RWPE2 (cell line): ENCODE data around the gene SLC2A6.

ENCODE experiments used
- ATAC-seq: fragments of 200-7000 bp; cut with Tn5 transposase; 3 replicates; pipeline ENCODE4 v1.9.1; 2021; ENCODE audit warnings: low read depth
- DNase-seq: peaks from one replicate; pipeline ENCODE4 v3.0.0-alpha.2; 2020; ENCODE audit warnings: low spot score
- H3K27ac ChIP-seq: fragments of 450-650 bp; 2 replicates; pipeline ENCODE4 v1.5.1; 2017; ENCODE audit warnings: mild to moderate bottlenecking; ENCODE audit not compliant: poor library complexity, severe bottlenecking
- H3K27me3 ChIP-seq: fragments of 250-450 bp; sonication (Bioruptor Pico); 2 replicates; pipeline ENCODE4 v1.5.1; 2021; ENCODE audit warnings: mild to moderate bottlenecking, moderate library complexity; ENCODE audit not compliant: insufficient read depth, poor library complexity, severe bottlenecking
- H3K36me3 ChIP-seq: fragments of 250-450 bp; sonication (Bioruptor Pico); 2 replicates; pipeline ENCODE4 v1.5.1; 2020; ENCODE audit warnings: low read depth, mild to moderate bottlenecking, moderate library complexity
- H3K4me1 ChIP-seq: fragments of 250-450 bp; sonication (Bioruptor Pico); 2 replicates; pipeline ENCODE4 v1.5.1; 2021; ENCODE audit warnings: mild to moderate bottlenecking, moderate library complexity; ENCODE audit not compliant: insufficient read depth, poor library complexity, severe bottlenecking
- H3K4me3 ChIP-seq: fragments of 250-450 bp; sonication (Bioruptor Pico); 2 replicates; pipeline ENCODE4 v1.5.1; 2021; ENCODE audit warnings: mild to moderate bottlenecking, moderate library complexity; ENCODE audit not compliant: severe bottlenecking
- H3K9me3 ChIP-seq: fragments of 250-450 bp; sonication (Bioruptor Pico); 2 replicates; pipeline ENCODE4 v1.5.1; 2021; ENCODE audit warnings: mild to moderate bottlenecking, moderate library complexity; ENCODE audit not compliant: severe bottlenecking
- CTCF ChIP-seq: fragments of 450-650 bp; IDR thresholded peaks from one replicate; pipeline ENCODE4 v1.5.1; 2017; ENCODE audit warnings: mild to moderate bottlenecking, moderate library complexity; ENCODE audit not compliant: poor library complexity, severe bottlenecking

Gene SLC2A6

DNA sequence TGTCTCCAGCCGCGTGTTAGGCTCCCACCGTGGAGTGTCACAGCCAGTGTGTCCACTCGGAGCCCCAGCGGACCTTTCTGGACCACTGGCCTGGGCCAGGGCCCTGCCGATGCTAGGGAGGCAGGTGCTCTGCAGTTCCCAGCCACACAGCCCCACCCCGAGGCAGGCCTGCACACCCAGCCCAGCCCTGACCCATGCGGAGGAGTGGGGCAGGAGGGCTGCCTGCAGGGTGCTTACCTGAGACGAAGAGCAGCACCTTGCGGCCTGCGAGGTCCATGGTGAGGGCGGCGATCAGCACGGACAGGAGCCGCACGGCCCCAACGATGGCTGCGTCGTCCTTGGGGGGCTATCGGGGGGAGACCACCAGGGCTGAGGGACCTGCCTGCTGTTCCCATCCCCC lies 5.2 kb downstream of the SLC2A6 start:
- Histone ChIP-seq H3K9me3 (no peaks in the 10 kb centered on the region), H3K36me3 (peaks cover 27% of the 10 kb centered on the region), H3K4me1 (no peaks in the 10 kb centered on the region), H3K4me3 (no peak overlapping the region), H3K27ac (no peak overlapping the region), H3K27me3 (no peaks in the 10 kb centered on the region)
- ATAC-seq: no peak
- no peak for DNase-seq
- TF ChIP-seq CTCF: no peak

- H3K4me3 ChIP-seq: no peak overlapping the region
- no peak overlapping the region for H3K27ac ChIP-seq
- TF ChIP-seq CTCF: no peak
- ATAC-seq (no peak), DNase-seq (no peak)
- peaks cover 25% of the 10 kb centered on the region for H3K36me3 ChIP-seq
- no peaks in the 10 kb centered on the region for H3K9me3 ChIP-seq
- H3K4me1 ChIP-seq: no peaks in the 10 kb centered on the region
- no peaks in the 10 kb centered on the region for H3K27me3 ChIP-seq
These were observed 6.0 kb downstream of the SLC2A6 start for GRCh38 chr9:133472753-133473378.

DNA sequence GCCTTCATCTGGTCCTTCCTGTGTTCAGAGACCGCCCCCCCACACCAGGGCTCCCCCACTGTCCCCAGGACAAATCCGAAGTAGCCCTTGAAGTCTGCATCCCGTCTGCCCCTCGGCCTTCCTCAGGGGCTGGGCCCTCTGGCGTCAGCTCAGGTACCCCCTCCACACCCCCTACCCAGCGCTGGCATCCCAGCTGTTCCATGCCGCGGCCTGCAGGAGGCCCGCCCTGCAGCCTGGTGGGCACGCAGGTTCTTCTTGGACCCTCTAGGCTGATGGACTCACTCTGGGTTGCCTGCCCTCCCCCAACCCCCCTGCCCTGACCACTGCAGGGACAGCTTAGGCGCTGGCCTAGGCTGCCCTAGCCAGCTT lies 6.6 kb downstream of the SLC2A6 start:
- no peaks in the 10 kb centered on the region for H3K27me3 ChIP-seq
- no peak overlapping the region for H3K4me3 ChIP-seq
- no peaks in the 10 kb centered on the region for H3K4me1 ChIP-seq
- H3K27ac ChIP-seq: no peak overlapping the region
- ATAC-seq (no peak), DNase-seq (peak; percentile 56)
- peaks cover 18% of the 10 kb centered on the region for H3K36me3 ChIP-seq
- TF ChIP-seq CTCF: no peak
- no peaks in the 10 kb centered on the region for H3K9me3 ChIP-seq

- no peak for TF ChIP-seq CTCF
- peak; percentile 54 for DNase-seq
- H3K27ac ChIP-seq: no peak overlapping the region
- no peak for ATAC-seq
- H3K36me3 ChIP-seq: peaks cover 13% of the 10 kb centered on the region
- H3K4me3 ChIP-seq: no peak overlapping the region
- no peaks in the 10 kb centered on the region for H3K4me1 ChIP-seq
- no peaks in the 10 kb centered on the region for H3K27me3 ChIP-seq
- no peaks in the 10 kb centered on the region for H3K9me3 ChIP-seq
These were observed 7.2 kb downstream of the SLC2A6 start for GRCh38 chr9:133471551-133472276.

GRCh38 chr9:133470988-133471387 lies 7.9 kb downstream of the SLC2A6 start:
- Histone ChIP-seq H3K4me3 (no peak overlapping the region), H3K9me3 (no peaks in the 10 kb centered on the region), H3K27ac (no peak overlapping the region), H3K36me3 (peaks cover 6% of the 10 kb centered on the region), H3K4me1 (no peaks in the 10 kb centered on the region), H3K27me3 (no peaks in the 10 kb centered on the region)
- no peak for DNase-seq
- TF ChIP-seq CTCF: no peak
- ATAC-seq: no peak
